ENCODE measurements around the gene UXS1.

UXS1 gene

GRCh38 chr2:106109675-106110424 is 84.3 kb downstream of the UXS1 start:
- DNase-seq (ENCODE audit: low read depth), result no peak

DNA sequence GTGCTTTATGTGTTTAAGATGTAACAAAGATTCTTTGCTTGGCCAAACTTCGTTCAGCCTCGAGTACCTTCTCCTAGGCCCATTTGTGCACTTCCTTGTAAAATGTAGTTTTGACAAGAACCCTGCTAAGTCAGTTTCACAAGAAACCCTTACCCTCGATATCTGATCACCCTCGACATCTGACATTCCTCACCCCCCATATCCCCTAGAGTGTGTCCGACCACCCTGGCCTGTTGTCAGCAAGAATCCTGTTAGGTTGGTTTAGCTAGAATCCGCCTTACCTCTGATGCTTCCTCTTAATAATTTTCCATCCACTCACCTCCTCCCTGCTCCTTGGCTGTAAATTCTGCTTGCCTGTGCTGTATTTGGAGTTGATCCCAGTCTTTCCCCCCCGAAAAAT is 85.3 kb downstream of the UXS1 start:
- no peak for DNase-seq (ENCODE audit: low read depth)

DNA sequence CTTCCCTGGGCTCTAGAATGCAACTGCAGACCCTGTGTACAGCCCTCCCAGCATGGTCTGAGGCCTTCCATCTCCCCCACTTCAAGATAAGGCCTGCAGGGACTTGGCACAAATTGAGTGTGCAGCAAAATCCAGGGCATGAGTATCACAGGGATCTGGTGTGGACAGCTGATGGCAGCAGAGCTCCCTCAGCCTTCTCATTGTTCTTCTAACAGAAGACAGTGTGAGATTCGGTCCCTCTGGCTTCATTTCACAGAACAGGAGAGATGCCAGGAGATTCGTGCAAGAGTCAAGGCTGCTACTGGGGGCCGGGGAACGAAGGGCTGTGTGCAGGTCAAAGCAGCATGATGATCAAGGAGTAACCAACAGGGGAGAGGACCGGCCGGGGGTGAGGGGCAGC is 85.8 kb downstream of the UXS1 start:
- no peak for DNase-seq (ENCODE audit: low read depth)

DNA sequence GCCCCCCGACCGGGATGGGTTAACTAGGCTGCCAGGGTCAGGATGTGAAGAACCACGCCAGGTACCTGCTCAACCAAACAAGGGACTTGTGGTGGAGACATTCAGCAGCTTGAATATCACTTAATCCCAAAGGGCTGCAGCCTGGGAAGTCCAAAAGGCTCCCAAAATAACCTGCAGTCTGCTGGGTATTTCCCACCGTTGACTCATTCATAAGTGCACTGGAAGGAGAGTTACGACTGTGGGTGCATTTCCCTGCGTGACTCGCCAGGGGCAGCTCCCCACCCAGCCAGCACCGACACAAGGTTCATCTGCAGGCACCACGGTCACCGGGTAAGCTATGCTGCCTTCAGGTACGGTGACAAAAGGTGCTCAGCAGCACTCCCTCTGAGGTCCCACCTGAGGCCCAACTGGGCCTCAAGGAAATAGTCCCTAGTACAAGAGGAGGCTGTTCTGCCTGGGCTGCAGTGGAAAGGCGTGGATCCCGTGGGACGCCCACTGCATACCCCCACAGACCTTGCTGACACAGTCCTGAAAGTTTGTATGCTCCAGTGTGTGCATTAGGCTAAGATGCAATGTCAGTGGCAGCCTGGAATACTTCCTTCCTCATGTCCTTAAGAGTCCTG is 86.5 kb downstream of the UXS1 start:
- DNase-seq (ENCODE audit: low read depth), result no peak

DNA sequence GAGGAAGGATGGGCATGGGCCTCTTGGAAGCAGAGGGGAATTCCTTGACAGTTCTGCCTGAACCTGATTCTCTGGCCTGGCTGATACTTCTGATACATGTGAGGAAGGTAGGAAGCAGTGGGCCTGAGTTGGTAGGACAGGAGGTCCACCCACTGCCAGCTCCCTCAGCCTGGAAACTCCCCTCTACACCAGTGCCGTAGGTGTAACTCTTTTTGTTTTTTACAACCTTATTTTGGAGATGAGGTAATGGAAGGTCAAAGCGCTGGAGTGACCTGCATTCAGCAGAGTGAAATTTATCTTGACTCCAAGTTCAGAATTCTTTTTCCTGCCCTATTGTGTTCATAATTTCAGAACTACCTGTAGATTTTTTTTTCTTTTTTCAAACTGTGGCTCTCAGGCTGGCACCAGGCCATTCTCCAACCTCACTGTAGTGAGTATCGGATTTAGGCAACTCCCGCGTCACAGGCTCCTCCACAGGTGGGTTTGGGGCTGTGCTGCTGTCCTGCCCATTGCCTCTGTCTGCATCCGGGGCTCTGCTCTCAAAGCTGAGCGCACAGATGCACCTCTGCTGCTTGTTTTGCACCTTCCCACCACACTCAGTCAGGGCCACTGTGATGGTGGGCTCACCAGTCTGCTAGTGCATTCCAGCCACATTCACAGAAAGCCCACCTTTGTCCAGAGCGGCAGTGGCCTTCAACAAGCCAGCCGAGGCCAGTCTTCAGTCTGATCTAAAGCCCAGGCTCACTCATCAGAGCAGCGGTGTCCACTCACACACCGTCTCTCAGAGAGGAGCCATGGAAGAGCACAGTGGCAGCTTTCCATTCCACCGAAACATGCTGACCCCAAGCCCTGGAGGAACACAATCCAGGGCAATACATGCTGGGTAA is 87.2 kb downstream of the UXS1 start:
- no peak for DNase-seq (ENCODE audit: low read depth)

- no peak for DNase-seq (ENCODE audit: low read depth)
Observed at GRCh38 chr2:106105151-106105922, 88.8 kb downstream of the UXS1 start.

DNA sequence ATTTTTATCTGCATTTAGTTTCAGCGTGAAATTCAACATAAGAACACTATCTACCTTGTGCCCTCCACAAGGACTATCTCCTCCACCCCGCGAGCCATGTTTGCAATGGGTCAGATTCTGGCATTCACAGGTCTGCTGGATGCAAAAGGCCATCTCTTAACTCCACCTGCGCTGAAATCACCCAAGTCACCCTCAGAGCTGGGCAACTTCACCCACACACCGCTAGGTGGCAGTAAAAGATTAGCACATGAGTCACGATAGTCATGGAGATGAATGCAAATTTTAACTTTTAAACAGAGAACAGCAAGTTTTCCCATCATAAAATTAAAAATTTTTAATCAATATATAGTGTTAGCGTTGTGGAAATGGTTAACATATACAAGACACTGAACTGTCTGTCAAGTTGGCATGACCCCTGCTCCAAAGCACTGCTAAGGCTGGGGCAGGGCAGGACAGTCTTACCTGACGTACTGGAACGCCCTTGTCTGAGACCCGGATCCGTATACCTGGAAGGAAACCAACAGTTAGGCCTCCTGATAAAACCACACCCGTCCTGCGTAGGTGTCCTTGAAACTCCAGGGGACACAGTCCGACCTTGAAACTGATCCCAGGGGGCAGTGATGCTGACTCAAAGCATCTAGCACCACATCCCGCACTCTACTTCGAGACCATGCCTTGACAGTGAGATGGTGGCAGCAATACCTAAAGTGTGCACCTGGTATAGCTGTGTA is 89.6 kb downstream of the UXS1 start:
- peak; percentile 45 for DNase-seq (ENCODE audit: low read depth)

- no peak for DNase-seq (ENCODE audit: low read depth)
Observed at GRCh38 chr2:106099691-106100090, 94.4 kb downstream of the UXS1 start.

DNA sequence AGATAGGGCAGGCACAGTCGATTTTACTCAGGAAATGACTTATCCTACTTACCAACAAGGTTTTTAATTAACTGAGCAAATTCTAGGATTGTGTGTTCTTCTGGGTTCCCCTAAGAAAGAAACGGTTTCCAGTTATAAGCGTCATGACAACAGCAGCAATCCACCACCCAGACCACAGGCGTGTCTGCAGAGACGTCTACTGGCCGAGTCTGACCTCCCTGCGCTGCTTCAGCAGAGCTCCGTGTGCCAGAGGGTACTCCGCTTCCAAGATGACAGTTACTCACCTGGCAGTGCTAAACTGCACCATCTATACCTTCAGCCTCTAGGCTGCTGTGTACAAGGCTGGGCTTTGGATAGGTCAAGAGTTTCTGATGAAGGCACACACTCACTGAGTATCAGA is 95.4 kb downstream of the UXS1 start:
- no peak for DNase-seq (ENCODE audit: low read depth)

DNA sequence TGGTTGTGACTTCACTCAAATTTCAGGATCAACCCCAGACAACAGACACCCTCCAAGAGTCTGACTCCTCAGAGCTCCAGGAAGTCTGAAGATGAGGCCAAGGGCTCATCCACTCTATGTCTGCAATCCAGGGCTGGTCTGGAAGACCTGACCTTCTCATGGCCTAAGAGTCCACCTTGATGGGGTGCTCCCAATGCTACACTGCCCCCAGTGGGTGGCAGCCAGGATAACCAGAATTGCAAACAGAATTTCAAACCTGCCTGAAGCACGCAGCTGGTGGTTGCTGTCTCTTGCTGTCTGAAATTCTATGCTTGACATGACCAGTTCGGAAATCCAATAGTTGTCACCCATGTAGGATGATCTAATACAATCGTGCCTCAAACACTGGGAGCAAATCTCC is 96.0 kb downstream of the UXS1 start:
- DNase-seq (ENCODE audit: low read depth), result no peak

DNA sequence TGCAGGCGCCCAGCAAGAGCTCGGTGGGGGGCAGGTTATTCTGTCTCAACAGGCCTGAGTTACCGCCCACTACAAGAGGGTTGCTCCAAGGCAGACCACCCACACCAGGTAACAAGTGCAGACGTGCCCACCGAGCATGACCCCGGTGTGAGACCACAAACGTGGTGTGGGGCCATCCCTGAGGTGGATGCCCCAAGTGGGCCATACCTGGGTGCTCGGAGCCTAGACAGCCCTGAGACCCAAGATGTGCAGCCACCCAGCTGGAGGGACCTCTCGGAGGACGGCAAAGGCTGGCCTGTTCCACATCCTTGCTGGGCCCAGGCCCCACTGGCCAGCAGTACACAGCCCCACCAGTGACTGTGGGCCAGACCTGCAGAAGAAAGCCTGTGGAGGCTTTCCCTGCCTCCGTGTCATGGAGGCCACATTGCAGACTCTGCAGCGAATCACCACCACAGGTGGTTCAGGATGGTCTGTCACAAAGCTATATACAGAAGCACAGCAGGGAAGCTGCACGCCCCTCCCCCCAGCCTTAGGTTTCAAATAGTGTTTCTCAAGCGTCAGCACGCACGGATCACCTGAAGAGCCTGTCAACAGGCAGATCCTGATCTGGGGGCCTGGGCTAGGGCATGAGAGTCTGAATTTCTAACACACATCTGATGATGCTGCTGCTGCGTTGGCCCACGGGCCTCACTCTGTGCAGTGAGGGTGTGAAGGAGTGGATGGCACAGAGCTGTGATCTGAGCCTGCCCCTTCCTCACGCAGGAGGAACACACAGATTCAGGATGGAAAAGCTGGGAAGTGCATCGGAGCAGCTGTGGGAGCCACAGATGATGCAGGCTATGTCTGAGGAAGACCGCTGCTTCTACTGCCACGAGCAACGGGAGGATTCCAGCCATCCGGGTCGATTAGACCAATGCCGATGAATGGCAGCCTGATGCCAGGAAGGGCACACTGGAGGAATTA is 96.8 kb downstream of the UXS1 start:
- DNase-seq (ENCODE audit: low read depth), result no peak

- no peak for DNase-seq (ENCODE audit: low read depth)
Observed at GRCh38 chr2:106096299-106097037, 97.6 kb downstream of the UXS1 start.

DNA sequence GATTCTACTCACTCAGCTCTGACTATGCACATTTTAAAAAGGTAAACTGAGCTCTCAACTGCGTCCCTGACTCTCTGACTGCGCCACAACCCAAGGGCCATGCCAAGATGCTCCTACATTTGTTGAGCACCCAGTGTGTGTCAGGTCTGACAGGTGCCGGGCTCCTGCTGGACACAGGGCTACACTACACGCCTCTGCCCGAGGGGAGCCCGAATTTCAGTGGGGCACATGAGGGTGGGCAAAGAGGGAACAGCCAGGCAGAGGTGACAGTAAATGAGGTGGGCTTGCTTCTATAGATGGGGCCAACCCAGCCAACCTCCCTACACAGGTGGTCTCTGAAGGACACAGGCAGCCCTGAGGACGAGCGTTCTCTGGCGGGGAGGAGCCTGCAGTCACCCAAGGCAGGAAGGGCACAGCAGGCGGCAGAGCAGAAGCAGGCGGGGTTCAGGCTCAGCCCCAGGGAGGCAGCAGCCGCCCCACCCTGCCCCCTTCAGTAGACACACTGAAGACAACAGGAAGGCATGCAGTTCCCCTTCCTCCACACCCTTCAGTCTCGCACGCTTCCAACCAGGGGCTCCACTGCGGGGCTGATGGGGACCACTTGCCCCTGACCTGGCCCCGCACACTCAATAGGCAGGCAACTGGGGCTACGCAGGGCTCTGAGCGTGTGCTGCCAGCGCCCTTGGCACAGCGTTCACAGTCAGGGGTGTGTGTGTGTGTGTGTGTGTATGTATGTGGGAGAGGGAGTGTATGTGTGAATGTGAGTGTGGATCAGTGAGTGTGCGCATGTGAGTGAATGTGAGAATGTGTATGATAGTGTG is 98.4 kb downstream of the UXS1 start:
- peak; percentile 52 for DNase-seq (ENCODE audit: low read depth)

DNA sequence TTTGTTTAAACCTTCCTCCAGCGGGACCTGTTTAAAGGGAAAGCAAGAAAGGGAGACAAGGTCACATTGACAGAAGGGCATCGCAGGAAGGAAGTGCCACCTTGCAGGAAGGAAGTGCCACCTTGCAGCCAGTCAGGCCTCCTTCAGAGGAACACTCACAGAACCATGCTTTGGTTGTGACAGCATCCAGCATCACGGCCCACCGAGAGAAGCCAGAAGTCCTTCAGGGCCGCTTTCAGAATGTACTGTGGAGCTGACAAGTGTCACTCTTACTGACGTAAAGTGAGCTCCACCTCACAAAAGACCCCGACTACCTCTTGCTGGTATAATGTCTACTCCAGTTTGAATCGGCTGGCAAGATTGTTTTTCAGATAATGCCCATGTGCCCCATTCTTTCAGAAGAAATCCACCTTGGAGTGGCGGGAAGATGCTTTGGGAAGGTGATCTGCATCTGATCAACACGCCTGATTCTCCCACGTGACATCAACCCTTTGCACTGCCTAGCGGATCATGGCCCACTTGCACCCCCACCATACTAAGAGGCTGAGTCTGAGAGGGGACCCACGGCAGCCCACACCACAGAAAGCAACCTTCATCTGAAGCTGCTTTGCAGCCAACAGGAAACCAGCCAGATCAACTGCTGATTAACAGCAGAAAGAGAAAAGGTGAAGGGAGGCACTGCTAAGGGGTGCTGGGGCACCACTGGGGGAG is 99.8 kb downstream of the UXS1 start:
- DNase-seq (ENCODE audit: low read depth), result no peak

DNA sequence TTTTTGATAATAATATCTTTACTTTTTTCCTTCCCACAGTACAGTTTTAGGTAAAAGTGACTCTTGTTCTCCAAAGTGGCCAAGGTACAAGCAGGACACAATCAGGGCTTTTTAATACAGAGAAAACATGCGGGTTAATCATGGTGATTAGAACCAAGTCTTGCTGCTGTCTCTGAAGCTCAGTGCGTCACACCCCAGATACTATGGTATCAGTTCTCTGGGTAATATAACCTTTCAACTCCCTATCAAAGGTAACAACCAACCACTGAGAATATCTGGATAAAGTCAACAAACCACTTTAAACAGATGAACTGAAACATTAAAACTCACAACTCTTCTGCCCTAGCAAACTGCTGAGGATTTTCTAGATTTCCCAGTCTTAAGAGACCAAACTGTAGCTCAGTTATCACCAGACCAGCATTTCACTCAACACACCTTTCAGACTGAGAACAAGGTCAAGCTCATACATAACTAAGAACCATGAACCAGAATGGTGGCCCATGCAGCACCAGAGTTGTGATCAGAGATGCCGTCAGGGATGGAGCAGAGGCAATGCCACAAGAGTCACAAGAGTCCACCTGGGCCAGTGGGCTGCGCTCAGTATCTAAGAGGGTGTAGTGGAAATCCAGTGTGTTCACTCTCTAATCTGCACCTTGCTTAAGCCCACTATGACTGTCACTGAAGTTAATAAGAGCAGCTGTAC is 103.0 kb downstream of the UXS1 start:
- DNase-seq (ENCODE audit: low read depth), result no peak

DNA sequence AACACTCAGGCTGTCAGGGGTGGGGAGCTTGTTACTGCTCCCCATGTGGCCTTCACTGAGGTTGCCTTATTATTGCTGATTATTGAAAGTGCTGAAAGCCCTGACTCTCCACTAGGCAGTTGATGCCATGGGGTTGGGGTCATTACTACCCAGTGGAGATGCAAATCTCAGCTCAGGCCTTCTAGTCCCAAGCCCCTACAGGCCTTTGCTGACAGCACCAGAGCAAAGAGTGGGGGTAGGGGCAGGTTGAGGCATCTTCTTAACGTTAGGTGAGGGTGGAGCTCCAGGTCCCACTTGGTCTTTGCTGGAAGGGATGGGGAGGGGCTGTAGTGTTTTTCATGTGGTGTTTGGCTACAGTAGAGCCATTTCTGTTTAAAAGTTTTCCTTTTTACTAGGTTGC is 104.5 kb downstream of the UXS1 start:
- DNase-seq (ENCODE audit: low read depth), result no peak

- no peak for DNase-seq (ENCODE audit: low read depth)
Observed at GRCh38 chr2:106085181-106085940, 108.7 kb downstream of the UXS1 start.

All from stimulated activated CD8-positive, alpha-beta memory T cell treated with anti-CD3 and anti-CD28 coated beads, Interleukin-15, amount 100 ng/mL, for 1 hour (primary cell).